ENCODE results near the gene SERHL2.
"Not testable (repeated sequence)": the region's sequence is repeated elsewhere in the genome, so short reads cannot be mapped to it uniquely, and the experiment has no call there.

SERHL2 gene

GRCh38 chr22:42522546-42522945, 31.2 kb upstream of the SERHL2 start:
- no peak for DNase-seq (ENCODE audit: low spot score)
- H3K4me3 Mint-ChIP-seq = no peak overlapping the region
- no peak overlapping the region for H3K27ac Mint-ChIP-seq
- H3K4me1 Mint-ChIP-seq (ENCODE audit: low read depth) = peaks cover 8% of the 10 kb centered on the region
- no peaks in the 10 kb centered on the region for H3K9me3 Mint-ChIP-seq
- no peaks in the 10 kb centered on the region for H3K36me3 Mint-ChIP-seq (ENCODE audit: low read depth)
- peaks cover 3% of the 10 kb centered on the region for H3K27me3 Mint-ChIP-seq (ENCODE audit: low read depth)

- no peaks in the 10 kb centered on the region for H3K9me3 Mint-ChIP-seq
- peaks cover 5% of the 10 kb centered on the region for H3K27me3 Mint-ChIP-seq (ENCODE audit: low read depth)
- H3K4me3 Mint-ChIP-seq = no peak overlapping the region
- DNase-seq (ENCODE audit: low spot score) = no peak
- H3K27ac Mint-ChIP-seq = no peak overlapping the region
- H3K4me1 Mint-ChIP-seq (ENCODE audit: low read depth) = peaks cover 11% of the 10 kb centered on the region
- no peaks in the 10 kb centered on the region for H3K36me3 Mint-ChIP-seq (ENCODE audit: low read depth)
Measured at GRCh38 chr22:42528591-42529307, 25.0 kb upstream of the SERHL2 start.

- H3K9me3 Mint-ChIP-seq; DNase-seq (ENCODE audit: low spot score); H3K27me3 Mint-ChIP-seq (ENCODE audit: low read depth); H3K27ac Mint-ChIP-seq; H3K36me3 Mint-ChIP-seq (ENCODE audit: low read depth); H3K4me3 Mint-ChIP-seq: not testable (repeated sequence)
- H3K4me1 Mint-ChIP-seq (ENCODE audit: low read depth) = peaks cover 15% of the 10 kb centered on the region
Measured at GRCh38 chr22:42529435-42529834, 24.3 kb upstream of the SERHL2 start.

DNA sequence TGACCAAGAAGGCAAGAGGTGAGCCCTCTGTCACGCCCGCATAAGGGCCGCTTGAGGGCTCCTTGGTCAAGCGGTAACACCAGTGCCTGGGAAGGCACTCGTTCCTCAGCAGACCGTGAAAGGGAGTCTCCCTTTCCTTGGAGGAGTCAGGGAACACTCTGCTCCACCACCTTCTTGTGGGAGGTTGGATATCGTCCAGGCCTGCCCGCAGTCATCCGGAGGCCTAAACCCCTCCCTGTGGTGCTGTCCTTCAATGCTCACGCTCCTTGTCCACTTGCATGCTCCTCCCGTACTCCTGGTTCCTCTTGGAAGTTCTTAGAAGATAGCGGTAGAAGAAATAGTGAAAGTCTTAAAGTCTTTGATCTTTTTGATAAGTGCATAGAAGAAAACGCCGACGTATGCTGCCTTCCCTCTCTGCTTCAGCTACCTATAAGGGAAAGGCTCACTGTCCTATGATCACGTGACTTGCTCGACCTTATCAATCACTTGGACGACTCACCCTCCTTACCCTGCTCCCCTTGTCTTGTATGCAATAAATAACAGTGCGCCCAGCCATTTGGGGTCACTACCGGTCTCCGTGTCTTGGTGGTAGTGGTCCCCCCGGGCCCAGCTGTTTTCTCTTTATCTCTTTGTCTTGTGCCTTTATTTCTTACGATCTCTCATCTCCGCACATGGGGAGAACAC, 22.2 kb upstream of the SERHL2 start:
- not testable (repeated sequence) for H3K4me3 Mint-ChIP-seq; H3K36me3 Mint-ChIP-seq (ENCODE audit: low read depth); H3K9me3 Mint-ChIP-seq; H3K27me3 Mint-ChIP-seq (ENCODE audit: low read depth); DNase-seq (ENCODE audit: low spot score); H3K27ac Mint-ChIP-seq
- peaks cover 15% of the 10 kb centered on the region for H3K4me1 Mint-ChIP-seq (ENCODE audit: low read depth)

DNA sequence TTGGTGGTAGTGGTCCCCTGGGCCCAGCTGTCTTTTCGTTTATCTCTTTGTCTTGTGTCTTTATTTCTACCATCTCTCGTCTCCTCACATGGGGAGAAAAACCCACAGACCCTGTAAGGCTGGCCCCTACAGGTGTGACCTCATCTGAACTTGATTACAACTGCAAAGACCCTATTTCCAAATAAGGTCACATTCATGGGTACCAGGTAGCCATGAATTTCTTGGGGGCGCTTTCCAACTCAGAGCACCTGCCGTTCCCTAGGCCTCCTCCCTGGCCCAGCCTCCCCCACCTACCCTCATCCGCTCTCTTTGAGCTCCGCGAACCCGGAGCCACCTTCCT, 20.1 kb upstream of the SERHL2 start:
- peak overlapping the region; percentile 92 for H3K27ac Mint-ChIP-seq
- H3K27me3 Mint-ChIP-seq (ENCODE audit: low read depth) = peaks cover 2% of the 10 kb centered on the region
- no peaks in the 10 kb centered on the region for H3K9me3 Mint-ChIP-seq
- H3K36me3 Mint-ChIP-seq (ENCODE audit: low read depth) = no peaks in the 10 kb centered on the region
- no peak for DNase-seq (ENCODE audit: low spot score)
- peak overlapping the region; percentile 73 for H3K4me3 Mint-ChIP-seq
- H3K4me1 Mint-ChIP-seq (ENCODE audit: low read depth) = peaks cover 21% of the 10 kb centered on the region

- H3K4me3 Mint-ChIP-seq = not testable (repeated sequence)
Measured at GRCh38 chr22:42535082-42535731, 18.5 kb upstream of the SERHL2 start.

DNA sequence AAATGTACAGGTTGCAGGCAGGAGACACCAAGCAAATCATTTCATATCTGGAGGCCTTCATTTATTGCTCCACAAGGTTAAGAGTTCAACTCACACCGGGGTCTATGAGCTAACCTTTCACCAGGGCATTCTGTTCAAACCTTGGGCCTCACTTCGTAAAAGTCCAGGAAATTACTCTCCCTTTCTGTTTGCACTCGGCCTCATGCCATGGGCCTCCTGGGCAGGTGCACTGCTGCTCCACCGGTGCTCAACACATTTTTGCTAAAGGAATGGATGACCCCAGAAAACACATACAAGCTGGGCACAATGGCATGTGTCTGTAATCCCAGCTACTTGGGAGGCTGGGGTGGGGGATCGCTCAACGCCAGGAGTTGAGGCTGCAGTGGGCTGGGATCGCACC, 17.6 kb upstream of the SERHL2 start:
- Mint-ChIP-seq H3K4me3 (no peak overlapping the region), H3K27ac (no peak overlapping the region), H3K27me3 (ENCODE audit: low read depth) (peaks cover 2% of the 10 kb centered on the region), H3K9me3 (no peaks in the 10 kb centered on the region), H3K4me1 (ENCODE audit: low read depth) (peaks cover 23% of the 10 kb centered on the region), H3K36me3 (ENCODE audit: low read depth) (no peaks in the 10 kb centered on the region)
- no peak for DNase-seq (ENCODE audit: low spot score)

More at GRCh38 chr22:42535082-42535731, 18.5 kb upstream of the SERHL2 start:
- H3K36me3 Mint-ChIP-seq (ENCODE audit: low read depth); H3K9me3 Mint-ChIP-seq; DNase-seq (ENCODE audit: low spot score); H3K27me3 Mint-ChIP-seq (ENCODE audit: low read depth); H3K27ac Mint-ChIP-seq: not testable (repeated sequence)
- H3K4me1 Mint-ChIP-seq (ENCODE audit: low read depth) = peaks cover 23% of the 10 kb centered on the region

DNA sequence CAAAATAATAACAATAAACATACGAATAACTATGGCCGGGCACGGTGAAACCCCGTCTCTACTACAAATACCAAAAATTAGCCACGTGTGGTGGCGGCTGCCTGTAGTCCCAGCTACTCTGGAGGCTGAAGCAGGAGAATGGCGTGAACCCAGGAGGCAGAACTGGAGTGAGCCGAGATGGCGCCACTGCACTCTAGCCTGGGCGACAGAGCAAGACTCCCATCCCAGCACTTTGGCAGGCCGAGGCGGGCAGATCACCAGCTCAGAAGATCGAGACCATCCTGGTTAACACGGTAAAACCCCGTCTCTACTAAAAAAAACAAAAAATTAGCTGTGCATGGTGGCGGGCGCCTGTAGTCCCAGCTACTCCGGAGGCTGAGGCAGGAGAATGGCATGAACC, 17.1 kb upstream of the SERHL2 start:
- not testable (repeated sequence) for H3K27ac Mint-ChIP-seq; H3K9me3 Mint-ChIP-seq; H3K27me3 Mint-ChIP-seq (ENCODE audit: low read depth); DNase-seq (ENCODE audit: low spot score); H3K4me3 Mint-ChIP-seq; H3K36me3 Mint-ChIP-seq (ENCODE audit: low read depth)
- peaks cover 23% of the 10 kb centered on the region for H3K4me1 Mint-ChIP-seq (ENCODE audit: low read depth)

DNA sequence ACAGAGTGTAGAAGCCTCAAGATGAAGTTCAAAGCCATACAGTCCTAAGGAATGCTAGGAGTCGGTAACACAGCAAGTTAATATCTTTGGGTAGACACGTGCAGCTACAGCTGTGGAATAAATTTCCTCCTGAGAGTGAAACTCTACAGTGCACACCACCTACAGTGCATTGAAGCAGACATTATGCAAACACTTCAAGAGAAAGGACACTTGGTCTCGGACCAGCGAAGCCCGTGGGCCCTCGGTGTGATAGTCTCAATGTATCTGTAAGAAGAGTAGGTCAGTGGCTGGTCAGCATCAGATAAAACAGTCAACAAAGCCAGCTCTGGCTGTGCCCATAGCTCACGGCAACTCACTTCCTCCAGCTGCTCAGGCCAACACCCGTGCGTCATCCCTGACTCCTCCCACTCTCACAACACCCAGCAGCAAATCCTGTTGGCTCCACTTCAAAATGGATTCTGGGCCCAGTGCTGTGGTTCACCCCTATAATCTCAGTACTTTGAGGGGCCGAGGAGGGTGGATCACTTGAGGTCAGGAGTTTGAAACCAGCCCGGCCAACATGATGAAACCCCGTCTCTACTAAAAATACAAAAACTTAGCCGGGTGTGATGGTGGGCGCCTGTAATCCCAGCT, 16.4 kb upstream of the SERHL2 start:
- H3K36me3 Mint-ChIP-seq (ENCODE audit: low read depth); H3K27me3 Mint-ChIP-seq (ENCODE audit: low read depth); H3K9me3 Mint-ChIP-seq; H3K4me3 Mint-ChIP-seq; DNase-seq (ENCODE audit: low spot score): not testable (repeated sequence)
- Mint-ChIP-seq H3K27ac (peak overlapping the region; percentile 57), H3K4me1 (ENCODE audit: low read depth) (peaks cover 21% of the 10 kb centered on the region)

- not testable (repeated sequence) for H3K4me1 Mint-ChIP-seq (ENCODE audit: low read depth); H3K27me3 Mint-ChIP-seq (ENCODE audit: low read depth); H3K9me3 Mint-ChIP-seq; H3K27ac Mint-ChIP-seq; H3K36me3 Mint-ChIP-seq (ENCODE audit: low read depth); H3K4me3 Mint-ChIP-seq; DNase-seq (ENCODE audit: low spot score)
Measured at GRCh38 chr22:42539236-42539771, 14.5 kb upstream of the SERHL2 start.

DNA sequence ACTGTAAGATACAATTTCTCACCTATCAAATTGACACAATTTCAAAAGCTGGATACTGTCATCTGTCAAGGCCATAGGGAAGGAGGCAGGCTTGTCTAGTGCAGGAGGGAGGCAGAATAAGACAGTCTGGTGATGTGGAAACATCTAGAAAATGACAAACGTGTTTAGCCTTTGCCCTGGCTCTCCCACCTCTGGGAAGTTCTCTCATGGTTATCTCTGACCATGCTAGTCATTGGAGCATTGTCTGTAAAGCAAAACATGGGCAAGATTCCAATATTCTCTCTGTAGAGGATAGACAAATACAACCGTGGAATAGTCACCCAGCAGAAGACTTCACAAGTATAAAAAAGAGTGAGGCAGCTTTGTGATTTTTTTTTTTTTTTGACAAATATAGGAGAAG, 9.1 kb upstream of the SERHL2 start:
- Mint-ChIP-seq H3K36me3 (ENCODE audit: low read depth) (no peaks in the 10 kb centered on the region), H3K27me3 (ENCODE audit: low read depth) (peaks cover 8% of the 10 kb centered on the region), H3K27ac (no peak overlapping the region), H3K4me3 (no peak overlapping the region), H3K9me3 (no peaks in the 10 kb centered on the region), H3K4me1 (ENCODE audit: low read depth) (no peaks in the 10 kb centered on the region)
- DNase-seq (ENCODE audit: low spot score) = no peak

GRCh38 chr22:42547562-42547961, 6.2 kb upstream of the SERHL2 start:
- H3K27me3 Mint-ChIP-seq (ENCODE audit: low read depth) = peaks cover 7% of the 10 kb centered on the region
- H3K36me3 Mint-ChIP-seq (ENCODE audit: low read depth) = no peaks in the 10 kb centered on the region
- DNase-seq (ENCODE audit: low spot score) = no peak
- H3K4me1 Mint-ChIP-seq (ENCODE audit: low read depth) = peaks cover 13% of the 10 kb centered on the region
- no peak overlapping the region for H3K27ac Mint-ChIP-seq
- no peaks in the 10 kb centered on the region for H3K9me3 Mint-ChIP-seq
- no peak overlapping the region for H3K4me3 Mint-ChIP-seq

- not testable (repeated sequence) for H3K9me3 Mint-ChIP-seq; H3K27me3 Mint-ChIP-seq (ENCODE audit: low read depth); DNase-seq (ENCODE audit: low spot score); H3K27ac Mint-ChIP-seq; H3K36me3 Mint-ChIP-seq (ENCODE audit: low read depth); H3K4me3 Mint-ChIP-seq
- H3K4me1 Mint-ChIP-seq (ENCODE audit: low read depth) = peaks cover 16% of the 10 kb centered on the region
Measured at GRCh38 chr22:42548126-42548525, 5.6 kb upstream of the SERHL2 start.

Measured in T-helper 2 cell treated with Interferon-gamma antibody and Interleukin-4, amounts not matched to agents 5 μg/mL and 100 μg/mL, for 36 hours (primary cell).